GM21619 (cell line): ENCODE measurements around the gene TMEM214.

Experiments used
- ATAC-seq: cut with Tn5 transposase; IDR thresholded peaks from one replicate; pipeline ENCODE4 v1.9.1; 2021; ENCODE audit not compliant: unreplicated experiment

Gene TMEM214

GRCh38 chr2:27009083-27009482 is 23.7 kb upstream of the TMEM214 start:
- no peak for ATAC-seq

GRCh38 chr2:27009716-27010115 is 23.0 kb upstream of the TMEM214 start:
- no peak for ATAC-seq

- no peak for ATAC-seq
Observed at GRCh38 chr2:27010139-27010538, 22.6 kb upstream of the TMEM214 start.

- ATAC-seq = no peak
Observed at GRCh38 chr2:27013738-27014137, 19.0 kb upstream of the TMEM214 start.

GRCh38 chr2:27014771-27015433 is 17.9 kb upstream of the TMEM214 start:
- ATAC-seq = no peak

GRCh38 chr2:27016801-27017325 is 15.9 kb upstream of the TMEM214 start:
- no peak for ATAC-seq

GRCh38 chr2:27018142-27018541 is 14.6 kb upstream of the TMEM214 start:
- ATAC-seq = no peak

GRCh38 chr2:27019459-27019858 is 13.3 kb upstream of the TMEM214 start:
- ATAC-seq = no peak

- no peak for ATAC-seq
Observed at GRCh38 chr2:27019931-27020855, 12.6 kb upstream of the TMEM214 start.

GRCh38 chr2:27021253-27022049 is 11.3 kb upstream of the TMEM214 start:
- ATAC-seq = no peak

- ATAC-seq = no peak
Observed at GRCh38 chr2:27023740-27024139, 9.0 kb upstream of the TMEM214 start.

GRCh38 chr2:27024188-27024587 is 8.6 kb upstream of the TMEM214 start:
- no peak for ATAC-seq

- no peak for ATAC-seq
Observed at GRCh38 chr2:27024812-27025211, 8.0 kb upstream of the TMEM214 start.

- no peak for ATAC-seq
Observed at GRCh38 chr2:27025281-27025800, 7.4 kb upstream of the TMEM214 start.

GRCh38 chr2:27025861-27026851 is 6.6 kb upstream of the TMEM214 start:
- ATAC-seq = no peak

- ATAC-seq = no peak
Observed at GRCh38 chr2:27027211-27027651, 5.5 kb upstream of the TMEM214 start.

- ATAC-seq = no peak
Observed at GRCh38 chr2:27029051-27029450, 3.7 kb upstream of the TMEM214 start.

- peak; percentile 1 for ATAC-seq
Observed at GRCh38 chr2:27033253-27033852, 588 bp downstream of the TMEM214 start.

- no peak for ATAC-seq
Observed at GRCh38 chr2:27038012-27038411, 5.2 kb downstream of the TMEM214 start.
